Fibroblast of mammary gland (primary cell): ENCODE data around the gene CENPP.

ENCODE experiments used
- DNase-seq: peaks from one replicate; pipeline ENCODE4 v3.0.0-alpha.2; 2010; ENCODE audit warnings: low read depth
- H3K4me3 ChIP-seq: 2 replicates; pipeline ENCODE4 v1.5.1; 2011; ENCODE audit warnings: low read depth, mild to moderate bottlenecking, low read length, moderate library complexity; ENCODE audit not compliant: control insufficient read depth
- CTCF ChIP-seq: conservative IDR thresholded peaks from 2 replicates; pipeline ENCODE4 v1.5.1; 2011; ENCODE audit warnings: low read depth, low read length, inconsistent platforms; ENCODE audit not compliant: control insufficient read depth, insufficient read depth

The CENPP gene

GRCh38 chr9:92637326-92637725, 311.6 kb downstream of the CENPP start:
- no peak for DNase-seq
- H3K4me3 ChIP-seq: no peak overlapping the region
- no peak for TF ChIP-seq CTCF

- no peak for TF ChIP-seq CTCF
- DNase-seq: no peak
- no peak overlapping the region for H3K4me3 ChIP-seq
Observed at GRCh38 chr9:92637886-92638620, 312.3 kb downstream of the CENPP start.

- TF ChIP-seq CTCF: no peak
- peak; percentile 12 for DNase-seq
- no peak overlapping the region for H3K4me3 ChIP-seq
Observed at GRCh38 chr9:92638621-92639101, 312.9 kb downstream of the CENPP start.

GRCh38 chr9:92639124-92639523, 313.4 kb downstream of the CENPP start:
- no peak overlapping the region for H3K4me3 ChIP-seq
- no peak for DNase-seq
- no peak for TF ChIP-seq CTCF

GRCh38 chr9:92639791-92640271, 314.1 kb downstream of the CENPP start:
- no peak for DNase-seq
- TF ChIP-seq CTCF: no peak
- no peak overlapping the region for H3K4me3 ChIP-seq

DNA sequence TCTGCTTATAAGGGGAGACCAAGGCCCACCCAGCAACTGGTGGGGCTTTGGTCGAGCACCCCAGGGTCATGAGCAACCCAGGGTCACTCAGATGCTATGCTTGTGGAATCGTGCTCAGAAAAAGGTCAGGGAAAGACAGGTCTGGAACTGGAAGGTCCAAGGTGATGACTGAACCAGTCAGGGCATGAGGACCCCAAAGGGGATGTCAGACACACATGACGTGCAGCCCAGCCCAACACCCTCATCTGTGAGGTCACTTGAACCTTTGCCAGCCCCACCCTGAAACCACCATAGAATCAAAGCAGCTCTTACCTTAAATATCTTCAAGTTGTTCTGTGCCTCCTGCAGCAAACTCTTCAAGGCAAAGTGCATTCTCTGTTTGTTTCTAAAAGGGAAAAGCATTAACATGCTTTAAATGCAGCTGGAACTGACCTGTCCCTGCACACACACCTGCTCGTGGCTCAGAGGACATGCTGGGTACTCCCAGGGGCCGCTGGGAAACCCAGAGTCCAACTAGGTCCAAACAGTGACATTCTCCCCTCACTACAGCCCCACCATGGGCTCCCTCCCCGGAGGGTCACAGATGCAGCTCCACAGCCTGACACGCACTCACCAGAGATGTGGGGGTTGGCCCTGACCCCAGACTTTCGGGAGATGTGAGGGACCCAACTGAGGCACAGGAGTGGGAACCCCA, 314.8 kb downstream of the CENPP start:
- no peak for TF ChIP-seq CTCF
- no peak for DNase-seq
- H3K4me3 ChIP-seq: no peak overlapping the region
